ENCODE measurements around the gene RPUSD1. TPM values are rescaled to one million over a fixed set of nuclear protein-coding genes. Genes with fewer than 3 reads are reported as not detected.

Gene RPUSD1
- total and polyA plus RNA-seq, 2 of the 13 experiments (the other 11 are each of a cell fraction or from before 2014, with no cell fraction given): 13.1 to 26.2 TPM

GRCh38 chr16:787321-787966 is 737 bp downstream of the RPUSD1 start:
- peaks cover 15% of the 10 kb centered on the region for H3K4me1 ChIP-seq (ENCODE audit: insufficient read depth, low read length)
- H3K9ac ChIP-seq (ENCODE audit: insufficient read depth, low read depth, low read length): peak overlapping the region; percentile 82
- POLR2A ChIA-PET: interaction anchor here (1.1 to 2.1 kb wide), 4 partner anchors 26 to 67 kb away, joined by 4 to 12 read pairs (median 7); partner anchors contain the start of genes ANTKMT, CIAO3 and MSLN
- peak; percentile 1; the same call in 1 of the 3 replicates for ATAC-seq
- H3K9me3 ChIP-seq (ENCODE audit: low read length): no peaks in the 10 kb centered on the region
- H2AFZ ChIP-seq (ENCODE audit: low read length): no peak overlapping the region
- WGBS (ENCODE audit: low lambda C conversion rate): 4% methylated on average over 15 of the region's 47 CpGs
- intact Hi-C loops (cut with micrococcal nuclease; ENCODE audit: unreplicated experiment): no loop called here
- BruUV-seq (replicated peaks): TSS peak; percentile 55
- H3K4me3 ChIP-seq (replicated peaks in 1 of 3; ENCODE audit: insufficient read depth in 1 of 3, low read depth in 2 of 3, low read length in 3 of 3): peak overlapping the region; percentile 64 to 96 (median 82)
- no peaks in the 10 kb centered on the region for H4K20me1 ChIP-seq (ENCODE audit: insufficient read depth, low read length)
- peaks cover 1 to 10% of the 10 kb centered on the region in 2 experiments; a peak in 2 of 5 replicates for H3K27me3 ChIP-seq (ENCODE audit: control insufficient read depth in 1 of 2, insufficient read depth in 2 of 2, low read length in 2 of 2)
- no peak for FAIRE-seq
- no peak for DNase-seq (ENCODE audit: low spot score)
- H3K36me3 ChIP-seq (replicated peaks in 1 of 2; ENCODE audit: control insufficient read depth in 1 of 2, insufficient read depth in 2 of 2, low read length in 2 of 2): peaks cover 5 to 12% of the 10 kb centered on the region in 2 experiments; a peak in 3 of 5 replicates
- H3K79me2 ChIP-seq (ENCODE audit: insufficient read depth, low read length): peaks cover 3% of the 10 kb centered on the region
- peak overlapping the region; percentile 88 for H3K4me2 ChIP-seq (ENCODE audit: low read depth, low read length)
- H3K27ac ChIP-seq (ENCODE audit: extremely low read length, insufficient read depth, low read length): peak overlapping the region; percentile 1
- in situ Hi-C loops (cut with HindIII; ENCODE audit: extremely low pct_ligation_motif_present, low pct_unique_long_range_greater_than_20kb): loop anchor here (5.0 kb wide), 2 partner anchors 45 to 75 kb away; partner anchors contain the start of gene CIAO3
- CTCF ChIA-PET (ENCODE audit: low intra/inter-chr PET ratio, low total read pairs): interaction anchor here (0.9 kb wide), 1 partner anchor 76 kb away, joined by 3 read pairs; no protein-coding TSS in a partner anchor
- TF ChIP-seq SALL1 (CRISPR knock-in tag; IDR thresholded peaks at IDR 0.05): peak; percentile 17
- peak; percentile 54 for TF ChIP-seq ZNF687 (CRISPR knock-in tag; IDR thresholded peaks at IDR 0.05)
- peak; percentile 8; the same call in 1 of the 2 replicates for TF ChIP-seq PHF8 (CRISPR knock-in tag; IDR thresholded peaks at IDR 0.05)
- TF ChIP-seq SP2 (CRISPR knock-in tag; IDR thresholded peaks at IDR 0.05): no peak
- peak; percentile 9; the same call in 1 of the 2 replicates for TF ChIP-seq SAP130 (CRISPR knock-in tag; IDR thresholded peaks at IDR 0.05; ENCODE audit: low read depth)
- 0 out of 2 replicates have a peak, but pooled peaks have one; percentile 41 for TF ChIP-seq CSRNP1 (CRISPR knock-in tag; IDR thresholded peaks at IDR 0.05)
- 0 out of 2 replicates have a peak, but pooled peaks have one; percentile 65 for TF ChIP-seq ZNF225 (CRISPR knock-in tag; IDR thresholded peaks at IDR 0.05)
- TF ChIP-seq MXD1 (CRISPR knock-in tag; IDR thresholded peaks at IDR 0.05): peak; percentile 13; the same call in 1 of the 2 replicates
- peak; percentile 59; the same call in 1 of the 2 replicates for TF ChIP-seq E2F5 (CRISPR knock-in tag; conservative IDR thresholded peaks at IDR 0.05)
- TF ChIP-seq ZKSCAN1 (IDR thresholded peaks at IDR 0.05; ENCODE audit: low read length): peak; percentile 72
- peak; percentile 46; the same call in 1 of the 2 replicates for TF ChIP-seq ZNF468 (CRISPR knock-in tag; IDR thresholded peaks at IDR 0.05)
- no peak for TF ChIP-seq CAMTA2 (CRISPR knock-in tag; IDR thresholded peaks at IDR 0.05; ENCODE audit: borderline replicate concordance)
- no peak for TF ChIP-seq ZBTB3 (CRISPR knock-in tag; IDR thresholded peaks at IDR 0.05; ENCODE audit: borderline replicate concordance, low read depth)
- peak; percentile 46; the same call in 1 of the 2 replicates for TF ChIP-seq RXRA (CRISPR knock-in tag; IDR thresholded peaks at IDR 0.05)
- TF ChIP-seq GATAD2A (CRISPR knock-in tag; IDR thresholded peaks at IDR 0.05): no peak
